HCT116 (cell line): ENCODE results near the gene ANAPC2. TPM values are rescaled to one million over a fixed set of nuclear protein-coding genes. Genes with fewer than 3 reads are reported as not detected.

ENCODE experiments used
- ATAC-seq: fragments of 200-7000 bp; cut with Tn5 transposase; 2 replicates; pipeline ENCODE4 v1.9.1; 2020; ENCODE audit warnings: mild to moderate bottlenecking, moderate library complexity
- BruUV-seq: library from RNA; stranded (reverse); fragments of 400-500 nt; replicated peaks from 2 replicates; lab custom pipeline; 2021; lab: Mats Ljungman, UMichigan
- CTCF ChIA-PET: fragments of 300-600 bp; sonication (Branson Sonifier 250); formaldehyde crosslinking; loops from one replicate; lab custom pipeline; 2021; ENCODE audit warnings: antibody characterized with exemption; lab: Charles Lee
- POLR2A ChIA-PET: fragments of 300-600, 350-600 bp; sonication (Branson Sonifier 250); formaldehyde crosslinking; loops from one replicate; lab custom pipeline; 2021; ENCODE audit warnings: antibody characterized with exemption; lab: Charles Lee
- RAD21 ChIA-PET, 2 experiments: fragments of 300-600 bp; sonication (Branson Sonifier 250); formaldehyde crosslinking; loops; one replicate each; lab custom pipeline; 2023; ENCODE audit warnings: low total read pairs in 2 of 2; ENCODE audit not compliant: uncharacterized antibody in 2 of 2, unreplicated experiment in 2 of 2, low non-redundant PET in 1 of 2; lab: Charles Lee
- DNase-seq: peaks from one replicate; pipeline ENCODE4 v3.0.0-alpha.2; 2010; ENCODE audit warnings: low read depth, low spot score
- H2AFZ ChIP-seq: fragments of 200-600 bp; shearing (Covaris generic), sonication (generic); 2 replicates; pipeline ENCODE4 v1.6.1; 2017; ENCODE audit warnings: low read depth, mixed run types, mixed read lengths, antibody characterized with exemption, low read length; ENCODE audit not compliant: poor library complexity, severe bottlenecking
- H3K27ac ChIP-seq: 2 replicates; pipeline ENCODE4 v1.5.1; 2012; ENCODE audit warnings: low read depth, low read length
- H3K27me3 ChIP-seq: fragments of 200-600 bp; sonication (generic); 2 replicates; pipeline ENCODE4 v1.6.1; 2016; ENCODE audit warnings: mixed run types, low read length, mixed read lengths; ENCODE audit not compliant: insufficient read depth
- H3K36me3 ChIP-seq, 2 experiments: fragments of 200-500 bp in 1 of 2; fragments of 200-600 bp in 1 of 2; sonication (Bioruptor generic) in 1 of 2; sonication (generic) in 1 of 2; 2 replicates each; pipeline versions ENCODE4 v1.5.1 to v1.6.1; 2014 to 2016; ENCODE audit warnings: low read length in 2 of 2, inconsistent platforms in 1 of 2, mixed read lengths in 1 of 2, mixed run types in 1 of 2; ENCODE audit not compliant: insufficient read depth in 2 of 2, control insufficient read depth in 1 of 2
- H3K4me1 ChIP-seq, 2 experiments: fragments of 200-600 bp in 1 of 2; sonication (generic) in 1 of 2; 2 replicates each; pipeline versions ENCODE4 v1.5.1 to v1.6.1; 2012 to 2017; ENCODE audit warnings: low read length in 2 of 2, inconsistent platforms in 1 of 2, mild to moderate bottlenecking in 1 of 2, mixed read lengths in 1 of 2, mixed run types in 1 of 2, moderate library complexity in 1 of 2; ENCODE audit not compliant: insufficient read depth in 2 of 2, control insufficient read depth in 1 of 2
- H3K4me2 ChIP-seq: fragments of 200-600 bp; sonication (generic); 2 replicates; pipeline ENCODE4 v1.6.1; 2017; ENCODE audit warnings: mixed run types, low read length, mixed read lengths
- H3K4me3 ChIP-seq, 2 experiments: fragments of 200-600 bp in 1 of 2; sonication (generic) in 1 of 2; replicated peaks in 1 of 2; 2 replicates each; pipeline ENCODE4 v1.5.1; 2011 to 2016; ENCODE audit warnings: low read length in 2 of 2, control low read depth in 1 of 2, low read depth in 1 of 2, mild to moderate bottlenecking in 1 of 2, mixed read lengths in 1 of 2, mixed run types in 1 of 2
- H3K79me2 ChIP-seq: fragments of 200-600 bp; sonication (generic); 2 replicates; pipeline ENCODE4 v1.6.1; 2017; ENCODE audit warnings: mild to moderate bottlenecking, mixed run types, low read length, moderate library complexity, mixed read lengths; ENCODE audit not compliant: insufficient read depth
- H3K9ac ChIP-seq: fragments of 200-600 bp; sonication (generic); 2 replicates; pipeline ENCODE4 v1.6.1; 2016; ENCODE audit warnings: low read length, mixed read lengths
- H3K9me2 ChIP-seq: fragments of 200-600 bp; sonication (generic), shearing (Covaris generic); 2 replicates; pipeline ENCODE4 v1.6.1; 2017; ENCODE audit warnings: mixed run types, mild to moderate bottlenecking, moderate library complexity; ENCODE audit not compliant: insufficient read depth
- H3K9me3 ChIP-seq, 2 experiments: fragments of 200-500 bp in 1 of 2; fragments of 200-600 bp in 1 of 2; sonication (Bioruptor generic) in 1 of 2; sonication (generic) in 1 of 2; 2 replicates each; pipeline ENCODE4 v1.6.1; 2014 to 2017; ENCODE audit warnings: low read length in 2 of 2, mixed read lengths in 2 of 2, inconsistent platforms in 1 of 2, low read depth in 1 of 2, mild to moderate bottlenecking in 1 of 2, mixed run types in 1 of 2, moderate library complexity in 1 of 2; ENCODE audit not compliant: control insufficient read depth in 1 of 2, insufficient read depth in 1 of 2
- H4K20me1 ChIP-seq: fragments of 200-600 bp; sonication (generic), shearing (Covaris generic); 2 replicates; pipeline ENCODE4 v1.6.1; 2017; ENCODE audit warnings: mixed run types, mild to moderate bottlenecking, moderate library complexity; ENCODE audit not compliant: insufficient read depth
- EZH2 ChIP-seq: fragments of 200-600 bp; sonication (generic); IDR thresholded peaks from 2 replicates; pipeline ENCODE4 v1.6.1; 2017; ENCODE audit warnings: antibody characterized with exemption, mixed run types
- EZH2phosphoT487 ChIP-seq: fragments of 200-600 bp; IDR thresholded peaks from 2 replicates; pipeline ENCODE4 v1.6.1; 2018; ENCODE audit warnings: antibody characterized with exemption, borderline replicate concordance
- JUND ChIP-seq: IDR thresholded peaks from 2 replicates; pipeline ENCODE4 v1.6.1; 2012
- POLR2A ChIP-seq: IDR thresholded peaks from 2 replicates; pipeline ENCODE4 v1.7.0; 2011; ENCODE audit warnings: borderline replicate concordance; ENCODE audit not compliant: insufficient read depth, insufficient read length; ENCODE audit errors: extremely low read depth
- POLR2AphosphoS5 ChIP-seq: IDR thresholded peaks from 2 replicates; pipeline ENCODE4 v1.6.1; 2011; ENCODE audit warnings: mild to moderate bottlenecking, low read depth, low read length, moderate library complexity
- REST ChIP-seq: IDR thresholded peaks from 2 replicates; pipeline ENCODE4 v1.6.1; 2012; ENCODE audit warnings: low read depth
- SIN3A ChIP-seq: IDR thresholded peaks from 2 replicates; pipeline ENCODE4 v1.6.1; 2012; ENCODE audit warnings: low read depth
- SRF ChIP-seq: IDR thresholded peaks from 2 replicates; pipeline ENCODE4 v1.6.1; 2012; ENCODE audit warnings: low read depth
- TCF7L2 ChIP-seq: IDR thresholded peaks from 2 replicates; pipeline ENCODE4 v1.7.0; 2011; ENCODE audit warnings: borderline replicate concordance, inconsistent platforms; ENCODE audit not compliant: insufficient read depth, insufficient read length; ENCODE audit errors: extremely low read depth
- ZBTB33 ChIP-seq: IDR thresholded peaks from 2 replicates; pipeline ENCODE4 v1.6.1; 2011; ENCODE audit warnings: mild to moderate bottlenecking, low read length, moderate library complexity; ENCODE audit not compliant: insufficient replicate concordance; ENCODE audit errors: extremely low read depth
- ZFX ChIP-seq: fragments of 450-650 bp; IDR thresholded peaks from 2 replicates; pipeline ENCODE4 v1.6.1; 2017
- ZNF274 ChIP-seq: fragments of 200-500 bp; sonication (Bioruptor generic); IDR thresholded peaks from 2 replicates; pipeline ENCODE4 v1.6.1; 2014; ENCODE audit warnings: mild to moderate bottlenecking, low read depth, low read length, inconsistent platforms
- intact Hi-C: fragments of 100-400 bp; cut with micrococcal nuclease; formaldehyde crosslinking; loops from 2 replicates; pipeline ENCODE4 v1.10.0; 2022
- total RNA-seq: library from RNA; stranded (reverse); gene quantifications from one replicate; pipeline ENCODE4 v1.2.1, GENCODE V29; 2021; ENCODE audit not compliant: unreplicated experiment

Gene ANAPC2
- total RNA-seq, 1 experiment from 2014 or later = 75.5 TPM

DNA sequence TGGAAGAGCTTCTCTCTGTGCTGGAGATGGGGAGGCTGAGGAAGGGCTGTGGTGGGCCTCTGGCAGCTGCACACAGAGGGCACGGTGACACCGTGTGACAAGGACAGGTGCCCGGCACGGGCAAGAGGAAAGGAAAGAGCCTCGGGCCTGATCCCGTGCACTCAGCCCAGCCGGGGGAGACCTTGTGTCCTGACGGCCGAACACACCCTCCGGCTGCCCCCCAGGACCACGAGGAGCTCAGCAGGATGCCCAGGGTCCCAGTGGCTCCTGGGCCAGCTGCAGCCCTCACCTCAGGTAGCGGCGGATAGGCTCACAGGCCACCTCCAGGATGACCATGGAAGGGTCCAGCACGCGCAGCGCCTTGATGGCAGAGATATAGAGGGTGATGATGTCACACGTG, 5.5 kb downstream of the ANAPC2 start:
- ChIA-PET RAD21 (no interaction called here), CTCF (no interaction called here), POLR2A (no interaction called here)
- no TSS peak for BruUV-seq
- H3K9me2 ChIP-seq = no peaks in the 10 kb centered on the region
- no peaks in the 10 kb centered on the region for H4K20me1 ChIP-seq
- peaks cover 0 to 21% of the 10 kb centered on the region in 2 experiments; a peak in 2 of 4 replicates for H3K36me3 ChIP-seq
- no peak overlapping the region for H3K4me2 ChIP-seq
- H3K4me1 ChIP-seq = peaks cover 8 to 28% of the 10 kb centered on the region in 2 experiments; a peak in 3 of 4 replicates
- intact Hi-C loops = no loop called here
- no peak for DNase-seq
- peaks cover 25% of the 10 kb centered on the region for H3K79me2 ChIP-seq
- no peaks in the 10 kb centered on the region for H3K27me3 ChIP-seq
- H2AFZ ChIP-seq = no peak overlapping the region
- no peaks in the 10 kb centered on the region for H3K9me3 ChIP-seq
- no peak overlapping the region for H3K4me3 ChIP-seq
- TF ChIP-seq JUND (no peak), ZFX (no peak), EZH2phosphoT487 (no peak), POLR2A (no peak), TCF7L2 (no peak), EZH2 (no peak), SRF (no peak)
- TF ChIP-seq, all 23 proteins: peak for 0
- ATAC-seq = no peak
- Histone ChIP-seq H3K9ac (no peak overlapping the region), H3K27ac (no peak overlapping the region)

DNA sequence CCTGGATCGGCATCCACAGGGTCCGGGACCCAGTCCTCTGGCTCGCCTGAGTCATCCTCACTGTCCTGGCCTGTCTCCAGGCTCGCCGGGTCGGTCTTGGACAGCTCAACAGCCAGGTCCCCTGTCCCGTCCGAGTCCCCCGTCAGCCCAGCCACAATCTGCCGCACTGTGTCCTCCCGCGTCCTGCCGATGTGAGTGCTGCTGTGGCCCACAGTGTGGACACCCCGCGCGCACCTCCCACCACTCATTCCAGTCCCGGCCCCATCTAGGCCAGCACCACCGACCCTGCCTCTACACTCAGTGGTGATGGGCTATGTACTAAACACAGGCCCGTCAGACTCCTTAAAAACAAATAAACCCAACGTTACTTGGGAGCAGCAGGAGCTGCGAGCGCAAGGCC, 6.7 kb downstream of the ANAPC2 start:
- RAD21 ChIA-PET = no interaction called here
- no peaks in the 10 kb centered on the region for H3K9me3 ChIP-seq

More for the DNA sequence above, 6.7 kb downstream of the ANAPC2 start:
- CTCF ChIA-PET = no interaction called here
- ATAC-seq (no peak), DNase-seq (no peak)
- Histone ChIP-seq H3K27ac (no peak overlapping the region), H3K27me3 (no peaks in the 10 kb centered on the region), H2AFZ (no peak overlapping the region), H3K4me2 (no peak overlapping the region), H4K20me1 (no peaks in the 10 kb centered on the region), H3K9ac (no peak overlapping the region), H3K4me3 (no peak overlapping the region), H3K79me2 (peaks cover 13% of the 10 kb centered on the region; the same call in 1 of the 2 replicates), H3K9me2 (no peaks in the 10 kb centered on the region), H3K36me3 (peaks cover 0 to 12% of the 10 kb centered on the region in 2 experiments; a peak in 2 of 4 replicates), H3K4me1 (peaks cover 0 to 17% of the 10 kb centered on the region in 2 experiments; a peak in 2 of 4 replicates)
- POLR2A ChIA-PET = no interaction called here
- no TSS peak for BruUV-seq
- TF ChIP-seq JUND (no peak), EZH2phosphoT487 (no peak), SRF (no peak), REST (no peak), ZNF274 (no peak), SIN3A (no peak), ZBTB33 (no peak), POLR2A (no peak), POLR2AphosphoS5 (no peak)
- intact Hi-C loops = no loop called here
